GM18907 (cell line): Measurements from ENCODE around the gene NECTIN2.
"Not testable (repeated sequence)": the region's sequence is repeated elsewhere in the genome, so short reads cannot be mapped to it uniquely, and the experiment has no call there.

Experiments
- ATAC-seq: cut with Tn5 transposase; IDR thresholded peaks from one replicate; pipeline ENCODE4 v1.9.1; 2021; ENCODE audit warnings: mild to moderate bottlenecking, moderate library complexity; ENCODE audit not compliant: unreplicated experiment

The NECTIN2 gene

DNA sequence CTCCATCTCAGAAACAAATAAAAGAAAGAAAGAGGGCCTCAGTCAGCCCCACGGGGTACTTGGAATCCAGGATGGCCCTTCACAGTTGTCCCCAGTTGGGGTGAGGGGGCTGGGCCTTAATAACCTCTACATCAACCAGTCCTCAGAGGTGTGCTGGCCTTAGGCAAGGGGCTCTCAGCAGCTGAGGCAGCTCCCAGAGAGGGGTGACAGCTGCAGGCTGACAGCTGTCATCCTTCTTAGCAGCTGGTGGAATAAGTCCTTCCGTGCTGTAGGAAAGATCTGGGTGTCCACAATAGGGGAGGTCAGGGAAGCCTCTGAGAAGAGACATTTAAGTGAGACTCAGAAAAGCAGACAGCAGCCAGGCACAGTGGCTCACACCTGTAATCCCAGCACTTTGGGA, 29.8 kb upstream of the NECTIN2 start:
- ATAC-seq = no peak

DNA sequence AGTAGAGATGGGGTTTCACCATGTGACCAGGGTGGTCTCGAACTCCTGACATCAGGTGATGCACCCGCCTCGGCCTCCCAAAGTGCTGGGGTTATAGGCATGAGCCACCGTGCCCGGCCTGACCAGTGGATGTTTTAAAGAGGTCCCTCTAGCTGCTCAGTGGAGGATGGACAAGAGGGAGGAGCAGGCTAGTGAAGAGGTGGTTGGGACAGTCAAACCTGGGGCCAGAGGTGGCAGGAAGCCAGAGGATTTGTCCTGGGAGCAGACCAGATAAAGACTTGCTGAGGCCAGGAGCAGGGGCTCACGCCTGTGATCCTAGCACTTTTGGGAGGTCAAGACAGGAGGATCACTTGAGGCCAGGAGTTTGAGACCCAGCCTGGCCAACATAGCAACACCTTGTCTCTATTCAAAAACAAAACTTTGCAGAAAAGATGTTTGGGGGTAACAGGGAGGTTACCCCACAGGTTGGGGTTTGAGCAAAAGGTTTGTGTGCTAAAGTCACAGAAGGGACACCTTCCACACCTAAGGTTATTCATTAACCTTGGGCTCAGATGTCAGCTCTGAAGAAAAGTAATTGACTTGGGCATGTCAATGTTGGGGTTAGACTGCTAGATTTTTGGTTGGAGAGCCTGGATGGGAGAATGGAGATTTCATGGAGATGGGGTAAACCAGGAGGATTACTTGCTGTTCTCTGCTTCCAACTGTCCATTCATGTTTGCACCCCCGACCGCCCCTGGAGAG, 28.2 kb upstream of the NECTIN2 start:
- ATAC-seq = no peak

DNA sequence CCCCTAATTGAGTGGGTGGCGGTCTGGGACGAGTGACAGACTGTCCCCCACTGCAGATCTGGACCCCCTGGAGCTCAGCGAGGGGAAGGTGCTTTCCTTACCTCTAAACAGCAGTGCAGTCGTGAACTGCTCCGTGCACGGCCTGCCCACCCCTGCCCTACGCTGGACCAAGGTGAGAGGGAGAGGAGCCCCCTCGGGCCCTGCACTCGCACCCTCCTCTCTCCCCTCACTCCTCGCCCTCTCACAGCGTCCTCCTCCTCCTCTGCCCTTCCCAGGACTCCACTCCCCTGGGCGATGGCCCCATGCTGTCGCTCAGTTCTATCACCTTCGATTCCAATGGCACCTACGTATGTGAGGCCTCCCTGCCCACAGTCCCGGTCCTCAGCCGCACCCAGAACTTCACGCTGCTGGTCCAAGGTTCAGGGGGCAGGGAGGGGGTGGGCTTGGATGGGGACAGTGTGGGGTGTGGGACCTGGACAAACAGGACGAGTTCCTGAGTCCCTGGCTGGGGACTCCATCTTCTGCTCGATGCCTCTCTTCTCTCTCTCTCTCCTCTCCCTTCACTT, 27.5 kb upstream of the NECTIN2 start:
- no peak for ATAC-seq

DNA sequence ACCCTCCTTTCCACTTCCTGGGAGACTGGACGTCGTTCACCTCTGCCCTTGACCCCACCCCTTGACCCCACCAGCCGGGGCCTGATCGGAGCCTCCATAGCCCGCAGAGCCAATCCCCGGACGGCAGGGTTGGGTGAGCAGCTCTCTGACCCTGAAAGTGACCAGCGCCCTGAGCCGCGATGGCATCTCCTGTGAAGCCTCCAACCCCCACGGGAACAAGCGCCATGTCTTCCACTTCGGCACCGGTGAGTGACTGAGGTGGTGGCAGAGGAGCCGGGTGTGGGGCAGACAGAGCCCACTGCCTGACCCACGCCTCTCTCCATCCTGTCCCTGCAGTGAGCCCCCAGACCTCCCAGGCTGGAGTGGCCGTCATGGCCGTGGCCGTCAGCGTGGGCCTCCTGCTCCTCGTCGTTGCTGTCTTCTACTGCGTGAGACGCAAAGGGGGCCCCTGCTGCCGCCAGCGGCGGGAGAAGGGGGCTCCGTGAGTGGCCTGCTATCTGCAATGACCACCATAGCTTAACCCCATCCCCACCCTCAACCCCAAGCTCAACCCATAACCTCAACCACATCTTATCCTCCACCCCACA, 26.8 kb upstream of the NECTIN2 start:
- no peak for ATAC-seq

DNA sequence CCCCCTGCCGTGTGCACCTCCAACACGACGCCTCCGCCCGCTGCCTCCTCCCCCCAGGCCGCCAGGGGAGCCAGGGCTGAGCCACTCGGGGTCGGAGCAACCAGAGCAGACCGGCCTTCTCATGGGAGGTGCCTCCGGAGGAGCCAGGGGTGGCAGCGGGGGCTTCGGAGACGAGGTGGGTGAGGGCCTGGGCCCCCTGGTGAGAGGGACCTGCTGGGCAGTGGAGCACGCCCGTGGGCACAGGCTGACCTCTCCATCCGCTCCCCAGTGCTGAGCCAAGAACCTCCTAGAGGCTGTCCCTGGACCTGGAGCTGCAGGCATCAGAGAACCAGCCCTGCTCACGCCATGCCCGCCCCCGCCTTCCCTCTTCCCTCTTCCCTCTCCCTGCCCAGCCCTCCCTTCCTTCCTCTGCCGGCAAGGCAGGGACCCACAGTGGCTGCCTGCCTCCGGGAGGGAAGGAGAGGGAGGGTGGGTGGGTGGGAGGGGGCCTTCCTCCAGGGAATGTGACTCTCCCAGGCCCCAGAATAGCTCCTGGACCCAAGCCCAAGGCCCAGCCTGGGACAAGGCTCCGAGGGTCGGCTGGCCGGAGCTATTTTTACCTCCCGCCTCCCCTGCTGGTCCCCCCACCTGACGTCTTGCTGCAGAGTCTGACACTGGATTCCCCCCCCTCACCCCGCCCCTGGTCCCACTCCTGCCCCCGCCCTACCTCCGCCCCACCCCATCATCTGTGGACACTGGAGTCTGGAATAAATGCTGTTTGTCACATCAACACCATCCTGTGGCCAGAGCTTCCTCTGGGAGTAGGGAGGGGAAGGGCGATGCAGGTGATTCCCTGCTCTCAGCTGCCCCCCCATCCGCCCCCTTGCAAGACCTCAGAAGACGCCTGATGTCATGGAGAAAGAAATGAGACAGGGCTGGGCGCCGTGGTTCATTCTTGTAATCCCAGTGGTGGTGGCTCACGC, 25.2 kb upstream of the NECTIN2 start:
- ATAC-seq = no peak

DNA sequence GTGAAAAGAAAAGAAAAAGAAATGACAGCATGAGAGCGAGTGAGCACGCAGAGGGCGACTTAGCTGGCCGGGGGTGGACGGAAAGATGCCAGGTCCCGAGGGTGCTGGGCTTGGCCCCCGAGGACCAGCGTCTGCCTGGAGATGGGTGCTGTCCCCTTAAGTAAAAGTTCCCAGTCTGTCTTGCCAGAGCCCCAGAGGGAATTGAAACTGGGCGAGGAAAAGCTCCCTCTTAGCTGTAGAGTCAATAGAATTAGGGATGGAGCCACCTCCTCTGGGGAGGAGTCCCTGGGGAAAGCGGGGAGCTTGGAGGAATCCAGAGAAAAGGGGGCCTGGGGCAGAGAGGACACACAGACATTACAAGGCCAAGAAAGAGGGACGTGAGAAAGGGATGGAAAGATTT, 23.9 kb upstream of the NECTIN2 start:
- ATAC-seq = no peak

DNA sequence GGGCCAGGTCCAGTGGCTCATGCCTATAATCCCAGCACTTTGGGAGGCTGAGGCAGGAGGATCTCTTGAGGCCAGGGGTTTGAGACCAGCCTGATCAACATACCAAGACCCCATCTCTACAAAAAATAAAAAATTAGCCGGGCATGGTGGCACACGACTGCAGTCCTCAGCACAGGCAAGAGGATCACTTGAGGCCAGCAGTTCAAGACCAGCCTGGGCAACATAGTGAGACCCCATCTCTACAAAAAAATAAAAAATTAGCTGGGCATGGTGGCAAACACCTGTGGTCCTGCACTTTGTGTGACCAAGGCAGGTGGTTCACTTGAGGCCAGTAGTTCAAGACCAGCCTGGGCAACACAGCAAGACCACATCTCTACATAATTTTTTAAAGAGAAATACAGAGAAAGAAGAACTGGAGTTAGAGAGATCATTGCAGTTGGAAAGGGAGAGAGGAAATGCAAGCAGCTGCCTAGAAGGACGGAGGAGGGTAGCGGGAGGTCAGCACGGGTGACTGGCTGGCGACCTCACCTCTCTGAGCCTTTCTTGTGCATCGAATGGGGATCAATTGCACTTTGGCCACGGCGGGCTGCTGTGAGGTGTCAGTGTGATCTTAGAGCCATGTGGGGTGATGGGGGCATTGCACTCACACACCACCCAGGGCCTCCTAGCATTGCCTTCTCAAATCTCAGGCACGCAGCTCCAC, 23.3 kb upstream of the NECTIN2 start:
- ATAC-seq = no peak

DNA sequence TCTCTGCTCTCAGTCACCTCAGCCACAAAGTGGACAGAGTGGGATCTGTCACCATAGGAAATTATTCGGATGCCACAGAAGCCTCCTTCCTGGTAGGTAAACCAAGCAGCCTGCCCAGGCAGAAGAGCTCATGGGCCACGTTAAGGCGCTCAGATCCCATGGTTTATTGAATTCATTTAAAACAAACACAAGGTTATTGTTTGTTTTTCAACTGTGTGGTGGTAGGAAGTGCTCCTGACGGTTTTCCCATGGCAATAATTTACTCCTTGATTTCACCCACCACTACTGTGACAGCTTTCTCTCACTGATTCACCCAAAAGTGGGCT, 22.8 kb upstream of the NECTIN2 start:
- ATAC-seq = no peak

DNA sequence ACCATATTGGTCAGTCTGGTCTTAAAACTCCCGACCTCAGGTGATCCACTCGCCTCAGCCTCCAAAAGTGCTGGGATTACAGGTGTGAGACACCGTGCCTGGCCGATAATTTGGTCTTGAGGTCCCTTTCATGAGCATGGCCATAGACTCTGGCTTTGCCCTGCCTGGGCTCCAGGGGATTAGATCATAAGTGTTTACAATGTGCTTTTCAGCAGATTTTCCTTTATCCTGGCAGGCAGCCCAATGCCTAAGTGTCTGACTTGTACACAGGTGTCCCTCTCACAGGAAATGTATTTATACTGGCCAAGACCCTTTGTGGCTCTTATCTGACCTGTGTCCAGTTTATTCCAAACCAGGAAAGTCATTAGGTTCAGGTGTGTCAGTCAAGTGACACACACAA, 21.3 kb upstream of the NECTIN2 start:
- no peak for ATAC-seq

DNA sequence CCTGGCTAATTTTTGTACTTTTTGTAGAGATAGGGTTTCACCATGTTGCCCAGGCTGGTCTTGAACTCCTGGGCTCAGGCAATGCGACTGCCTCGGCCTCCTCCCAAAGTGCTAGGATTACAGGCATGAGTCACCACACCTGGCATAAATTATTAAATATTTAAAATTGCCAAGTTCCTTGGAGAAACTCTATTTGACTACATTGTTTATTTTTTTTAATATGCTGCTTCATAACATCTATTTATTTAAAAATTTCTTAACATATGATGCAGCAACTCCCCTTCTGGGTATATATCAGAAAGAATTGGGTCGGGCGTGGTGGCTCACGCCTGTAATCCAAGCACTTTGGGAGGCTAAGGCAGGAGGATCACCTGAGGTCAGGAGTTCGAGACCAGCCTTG, 13.2 kb upstream of the NECTIN2 start:
- not testable (repeated sequence) for ATAC-seq

DNA sequence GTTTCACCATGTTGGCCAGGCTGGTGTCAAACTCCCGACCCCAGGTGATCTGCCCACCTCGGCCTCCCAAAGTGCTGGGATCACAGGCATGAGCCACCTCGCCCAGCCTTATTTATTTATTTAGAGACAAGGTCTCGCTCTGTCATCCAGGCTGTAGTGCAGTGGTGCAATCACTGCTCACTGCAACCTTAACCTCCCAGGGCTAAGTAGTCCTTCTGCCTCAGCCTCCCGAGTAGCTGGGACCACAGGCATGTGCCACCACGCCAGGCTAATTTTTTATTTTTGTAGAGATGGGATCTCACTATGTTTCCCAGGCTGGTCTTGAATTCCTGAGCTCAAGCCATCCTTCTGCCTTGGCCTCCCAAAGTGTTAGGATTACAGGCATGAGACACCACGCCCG, 11.7 kb upstream of the NECTIN2 start:
- ATAC-seq = not testable (repeated sequence)

DNA sequence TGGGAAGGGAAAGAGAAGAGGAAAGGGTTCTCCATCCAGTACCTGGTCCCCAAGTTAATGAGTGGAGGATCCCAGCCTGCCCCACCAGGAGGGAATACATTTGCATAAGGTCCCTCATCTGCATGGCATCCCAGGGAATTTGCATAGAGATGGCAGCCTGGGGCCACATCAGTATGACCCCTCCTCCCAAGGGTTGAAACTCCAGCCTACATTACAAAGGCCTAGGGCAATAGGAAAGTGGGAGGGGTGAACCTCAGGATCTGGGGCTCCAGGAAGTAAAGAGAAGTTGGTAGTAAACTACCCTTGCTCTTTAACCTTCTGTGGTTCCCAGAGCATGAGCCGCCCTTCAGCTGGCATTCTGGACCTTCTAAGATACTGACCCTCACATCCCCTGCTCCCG, 6.8 kb upstream of the NECTIN2 start:
- no peak for ATAC-seq

DNA sequence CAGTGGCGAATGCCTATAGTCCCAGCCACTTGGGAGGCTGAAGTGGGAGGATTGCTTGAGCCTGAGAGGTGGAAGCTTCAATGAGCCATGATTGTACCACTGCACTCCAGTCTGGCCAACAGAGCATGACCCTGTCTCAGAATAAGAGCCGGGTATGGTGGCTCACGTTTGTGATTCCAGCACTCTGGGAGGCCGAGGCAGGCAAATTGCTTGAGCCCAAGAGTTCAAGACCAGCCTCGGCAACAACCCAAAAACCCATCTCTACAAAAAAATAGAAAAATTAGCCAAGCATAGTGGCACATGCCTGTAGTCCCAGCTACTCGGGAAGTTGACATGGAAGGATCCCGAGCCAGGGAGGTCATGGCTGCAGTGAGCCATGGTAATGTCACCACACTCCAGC, 5.3 kb upstream of the NECTIN2 start:
- no peak for ATAC-seq

DNA sequence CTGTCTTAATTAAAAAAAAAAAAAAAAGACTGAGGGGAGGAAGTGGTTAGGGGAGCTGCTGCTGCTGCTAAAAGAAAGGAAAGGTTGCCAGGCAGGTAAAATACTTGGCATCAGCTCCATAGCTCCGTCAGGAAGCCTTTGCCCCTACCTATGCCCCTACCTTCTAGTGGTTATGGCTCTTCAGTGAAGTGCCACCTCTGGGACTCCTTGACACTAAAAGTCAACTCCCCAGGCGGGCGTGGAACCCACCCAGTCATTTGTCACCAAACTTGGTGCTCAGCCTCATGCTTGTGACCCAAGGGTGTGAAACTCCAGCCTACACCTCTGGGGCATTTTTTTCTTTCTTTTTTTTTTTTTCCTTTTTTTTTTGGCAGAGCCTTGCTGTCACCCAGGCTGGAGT, 4.9 kb upstream of the NECTIN2 start:
- no peak for ATAC-seq

DNA sequence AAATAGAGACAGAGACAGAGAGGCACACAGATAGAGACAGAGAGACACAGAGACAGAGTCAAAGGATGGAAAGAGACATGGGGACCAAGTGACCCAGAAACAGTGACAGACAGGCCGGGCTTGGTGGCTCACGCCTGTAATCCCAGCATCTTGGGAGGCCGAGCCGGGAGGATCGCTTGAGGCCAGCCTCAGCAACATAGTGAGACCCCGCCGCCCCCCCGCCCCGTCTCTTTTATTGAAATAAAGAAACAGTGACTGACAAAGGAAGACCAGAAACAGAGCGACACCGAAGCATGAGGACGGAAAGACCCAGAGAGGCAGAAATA, 848 bp upstream of the NECTIN2 start:
- no peak for ATAC-seq

DNA sequence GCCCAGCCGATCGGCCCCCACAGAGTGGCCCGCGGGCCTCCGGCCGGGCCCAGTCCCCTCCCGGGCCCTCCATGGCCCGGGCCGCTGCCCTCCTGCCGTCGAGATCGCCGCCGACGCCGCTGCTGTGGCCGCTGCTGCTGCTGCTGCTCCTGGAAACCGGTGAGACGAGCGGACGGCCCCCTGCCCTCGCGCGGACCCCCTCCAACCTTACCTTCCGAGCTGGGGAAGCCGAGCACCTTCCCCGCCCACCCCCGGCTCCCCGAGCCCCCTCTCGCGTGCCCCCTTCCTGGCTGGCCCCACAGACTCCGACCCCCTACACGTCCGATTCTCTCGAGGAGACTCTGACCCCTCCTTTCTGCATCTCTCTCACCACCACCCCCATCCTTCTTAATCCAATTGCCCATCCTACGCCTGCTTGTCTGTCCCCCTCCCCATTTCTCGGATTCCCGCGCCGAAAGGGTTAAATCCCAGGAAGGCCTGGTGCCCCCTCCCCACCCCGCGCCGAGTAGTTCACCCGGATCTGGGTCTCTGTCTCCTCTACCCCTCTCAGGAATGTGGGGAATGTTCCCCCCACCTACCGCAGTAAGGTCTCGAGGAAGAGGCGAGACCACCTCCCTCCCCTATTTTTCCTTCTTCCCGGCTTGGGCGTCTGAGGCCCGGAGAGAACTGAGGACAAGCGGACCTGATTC, 502 bp downstream of the NECTIN2 start:
- no peak for ATAC-seq

DNA sequence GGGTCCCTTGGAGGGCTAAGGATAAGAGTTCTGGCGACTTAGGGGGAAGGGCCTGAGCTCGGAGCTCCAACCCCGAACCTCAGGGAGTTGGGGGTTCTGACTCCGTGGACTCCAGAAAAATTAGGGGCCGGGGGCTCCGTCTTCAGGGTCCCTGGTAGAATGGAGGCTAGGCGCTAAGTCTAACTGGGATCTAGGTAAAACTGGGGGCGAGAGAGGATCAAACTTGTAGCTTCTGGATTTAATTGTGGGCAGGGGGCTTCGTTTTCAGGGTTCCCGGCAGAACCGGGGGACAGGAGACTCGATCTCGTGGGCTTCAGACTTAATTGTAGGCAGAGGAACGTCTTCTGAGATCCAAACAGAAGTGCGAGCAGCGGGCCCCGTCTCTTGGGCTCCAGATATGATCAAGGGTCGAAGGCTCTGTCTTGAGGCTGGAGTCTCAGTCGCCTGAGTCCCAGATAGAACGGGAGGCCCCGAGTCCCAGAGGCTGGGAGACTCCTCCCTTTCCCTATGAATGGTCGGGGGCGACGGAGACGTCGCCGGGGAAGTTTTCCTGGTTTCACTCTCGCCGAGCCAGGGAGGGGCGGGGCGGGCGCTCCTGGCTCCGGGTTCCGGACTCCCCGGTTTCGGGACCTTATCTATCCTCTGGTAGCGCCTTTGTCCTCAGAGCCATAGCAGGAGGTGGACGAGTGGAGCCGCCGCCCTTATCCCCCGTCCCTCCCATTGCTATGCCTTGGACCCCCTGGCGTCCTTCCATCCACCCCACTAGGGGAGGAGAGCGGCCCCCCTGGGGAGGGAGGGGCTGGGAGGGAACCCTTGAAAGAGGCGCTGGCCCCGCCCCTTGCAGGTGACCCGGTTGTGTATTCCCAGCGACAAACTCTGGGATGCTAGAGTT, 1.3 kb downstream of the NECTIN2 start:
- ATAC-seq = no peak

DNA sequence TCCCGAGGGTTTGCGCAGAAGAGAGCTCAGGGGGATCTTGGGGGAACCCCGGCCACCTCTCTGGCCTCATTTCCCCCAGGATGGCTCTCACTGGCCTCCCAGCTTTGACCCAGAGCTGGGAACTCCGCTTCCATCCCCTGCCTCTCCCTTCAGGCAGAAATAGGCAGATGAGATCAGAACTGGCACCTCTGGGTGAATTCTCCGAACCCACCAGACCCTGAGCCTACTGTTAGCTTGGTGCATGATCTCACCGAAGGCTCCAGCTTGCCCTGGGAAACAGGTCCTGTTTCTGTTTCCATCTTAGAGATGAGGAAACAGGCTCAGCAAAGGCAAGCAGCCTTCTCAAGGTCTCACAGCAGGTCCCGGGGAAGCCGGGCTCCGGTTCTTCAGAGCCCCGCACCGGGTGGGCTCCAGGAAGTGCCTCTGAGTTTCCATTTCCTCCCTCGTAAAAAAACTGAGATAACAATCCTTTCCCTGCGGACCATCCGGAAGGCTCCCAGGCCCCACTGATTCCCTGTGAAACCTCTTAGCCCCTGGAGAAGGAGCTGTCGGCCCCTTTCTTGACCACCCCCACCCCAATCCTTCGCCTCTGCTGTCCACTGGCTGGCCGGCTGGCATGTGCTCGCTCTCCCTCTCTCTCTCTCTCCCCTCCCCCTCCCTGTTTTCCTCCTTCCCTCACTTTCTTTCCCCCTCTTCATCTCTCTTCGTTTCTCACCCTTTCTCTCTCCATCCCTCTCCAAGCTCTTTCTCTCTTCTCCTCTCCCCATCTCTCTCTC, 2.1 kb downstream of the NECTIN2 start:
- no peak for ATAC-seq
